ENCODE measurements around the gene TMED9. TPM values are rescaled to one million over a fixed set of nuclear protein-coding genes. Genes with fewer than 3 reads are reported as not detected.
"Not testable (repeated sequence)": the region's sequence is repeated elsewhere in the genome, so short reads cannot be mapped to it uniquely, and the experiment has no call there.

TMED9 gene
- total RNA-seq, 1 experiment from 2014 or later, result 168 TPM

GRCh38 chr5:177634912-177635311 lies 42.9 kb downstream of the TMED9 start:
- H3F3A ChIP-seq (ENCODE audit: insufficient read depth, low read depth); H3K4me3 ChIP-seq; H3K9me3 ChIP-seq (ENCODE audit: insufficient read depth, low read depth); H3K79me2 ChIP-seq (ENCODE audit: low read depth); H3K27ac ChIP-seq; CTCF ChIA-PET; BruUV-seq (replicated peaks); POLR2A ChIA-PET (ENCODE audit: unreplicated experiment); intact Hi-C loops (cut with micrococcal nuclease; ENCODE audit: unreplicated experiment); H2AFZ ChIP-seq; H3K4me1 ChIP-seq (replicated peaks; ENCODE audit: insufficient read depth); H3K36me3 ChIP-seq (ENCODE audit: low read depth); DNase-seq; H4K20me1 ChIP-seq (ENCODE audit: insufficient read depth); H3K4me2 ChIP-seq; H3K9me2 ChIP-seq (ENCODE audit: insufficient read depth): not testable (repeated sequence)
- peaks cover 38% of the 10 kb centered on the region; the same call in 1 of the 2 replicates for H3K27me3 ChIP-seq (ENCODE audit: insufficient read depth, low read depth)

DNA sequence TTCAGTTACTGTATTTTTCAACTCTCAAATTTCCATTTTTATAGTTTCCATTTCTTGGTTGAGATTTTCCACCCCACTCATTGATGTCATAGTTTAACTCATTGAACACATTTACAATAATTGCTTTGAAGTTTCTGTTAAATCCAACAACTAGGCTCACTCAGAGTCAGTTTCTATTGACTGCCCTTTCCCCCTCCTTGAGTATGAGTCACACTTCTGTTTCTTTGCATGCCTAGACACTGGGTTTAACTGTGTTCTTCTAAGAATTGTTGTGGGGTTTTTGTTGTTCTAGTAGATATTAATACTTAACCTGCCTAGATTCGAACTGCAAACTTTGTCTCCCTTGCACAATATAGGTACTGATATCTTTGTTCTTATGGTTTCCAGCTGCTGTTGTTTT lies 53.5 kb downstream of the TMED9 start:
- intact Hi-C loops (cut with micrococcal nuclease; ENCODE audit: unreplicated experiment); H3K4me1 ChIP-seq (replicated peaks; ENCODE audit: insufficient read depth); H3K9me2 ChIP-seq (ENCODE audit: insufficient read depth); BruUV-seq (replicated peaks); H3F3A ChIP-seq (ENCODE audit: insufficient read depth, low read depth); H3K9me3 ChIP-seq (ENCODE audit: insufficient read depth, low read depth); H3K27me3 ChIP-seq (ENCODE audit: insufficient read depth, low read depth); H3K4me2 ChIP-seq; H2AFZ ChIP-seq; DNase-seq; CTCF ChIA-PET; H4K20me1 ChIP-seq (ENCODE audit: insufficient read depth); H3K27ac ChIP-seq; H3K4me3 ChIP-seq; POLR2A ChIA-PET (ENCODE audit: unreplicated experiment); H3K36me3 ChIP-seq (ENCODE audit: low read depth); H3K79me2 ChIP-seq (ENCODE audit: low read depth): not testable (repeated sequence)

Other genes with a start within 250 kb of the TMED9 start
- 129 and 153 TPM in 2 replicates for gene LMAN2, start 240.5 kb upstream of the TMED9 start, total RNA-seq (2021)
- gene RGS14, start 234.3 kb upstream of the TMED9 start, total RNA-seq (2021), result 11.9 and 13.6 TPM in 2 replicates
- 0.28 TPM in 1 of 2 replicates, not detected in the other for gene SLC34A1, start 207.8 kb upstream of the TMED9 start, total RNA-seq (2021)
- not detected in 2 replicates for gene PFN3, start 191.5 kb upstream of the TMED9 start, total RNA-seq (2021)
- 14.5 and 17.0 TPM in 2 replicates for gene F12, start 182.6 kb upstream of the TMED9 start, total RNA-seq (2021)
- 82.3 and 124 TPM in 2 replicates for gene GRK6, start 165.5 kb upstream of the TMED9 start, total RNA-seq (2021)
- gene PRR7, start 145.4 kb upstream of the TMED9 start, total RNA-seq (2021), result 22.2 and 31.7 TPM in 2 replicates
- gene DBN1, start 118.6 kb upstream of the TMED9 start, total RNA-seq (2021), result 144 and 181 TPM in 2 replicates
- gene PDLIM7, start 94.6 kb upstream of the TMED9 start, total RNA-seq (2021), result 167 and 202 TPM in 2 replicates
- 12.2 and 12.3 TPM in 2 replicates for gene DOK3, start 82.4 kb upstream of the TMED9 start, total RNA-seq (2021)
- gene DDX41, start 75.2 kb upstream of the TMED9 start, total RNA-seq (2021), result 90.8 and 93.1 TPM in 2 replicates
- gene FAM193B, start 37.6 kb upstream of the TMED9 start, total RNA-seq (2021), result 70.4 and 102 TPM in 2 replicates
- gene B4GALT7, start 7.9 kb downstream of the TMED9 start, total RNA-seq (2021), result 27.9 and 29.5 TPM in 2 replicates
- gene FAM153A, start 190.7 kb downstream of the TMED9 start, total RNA-seq (2021), result not detected in 2 replicates